ENCODE data around the gene EVX1. TPM values are rescaled to one million over a fixed set of nuclear protein-coding genes. Genes with fewer than 3 reads are reported as not detected.

EVX1 gene
- total RNA-seq, 1 donor from 2014 or later, result not detected

DNA sequence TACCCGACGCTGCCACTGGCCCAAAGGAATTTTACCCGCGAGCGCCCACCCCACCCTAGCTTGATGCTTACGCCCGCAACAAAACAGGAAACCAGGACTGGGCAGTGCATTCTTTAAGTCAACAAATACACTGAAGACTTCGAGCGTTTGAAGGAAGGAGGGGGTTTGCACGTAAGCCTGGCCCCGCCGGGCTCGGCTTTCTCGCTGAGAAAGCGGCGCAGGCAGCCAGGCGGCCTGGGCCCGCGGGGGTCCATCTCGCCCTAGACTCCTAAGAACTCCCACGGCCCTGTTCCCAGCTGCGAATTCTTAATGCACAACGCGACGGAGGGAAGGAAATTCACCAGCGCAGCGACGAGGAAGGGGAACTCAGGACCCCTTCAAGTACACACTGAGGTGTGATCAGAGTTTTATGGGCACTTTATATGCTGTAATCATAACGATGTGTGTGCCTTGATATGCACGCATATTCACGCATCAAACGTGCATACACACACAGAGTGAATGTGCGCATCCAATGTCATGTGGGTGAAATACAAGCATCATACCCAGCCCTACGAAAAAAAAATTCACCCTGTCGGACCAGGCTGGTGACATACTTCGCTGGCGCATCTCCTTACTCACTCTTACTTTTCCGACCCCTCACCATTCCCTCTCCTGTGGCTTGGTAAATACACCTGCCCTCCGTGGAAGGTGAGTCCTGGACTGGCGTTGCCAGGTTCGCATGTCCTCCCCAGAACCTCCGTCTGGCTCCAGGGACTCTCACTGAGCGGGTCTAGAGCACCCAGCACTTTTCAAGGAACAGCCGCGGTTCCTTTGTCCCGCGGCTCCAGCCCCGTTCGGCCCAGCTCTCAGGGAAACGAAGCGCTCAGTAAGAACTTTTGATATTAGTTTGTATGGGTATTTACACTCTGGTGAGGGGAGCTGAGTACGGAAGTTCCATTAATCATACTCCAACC is 37.0 kb upstream of the EVX1 start:
- DNase-seq, result no peak

GRCh38 chr7:27207348-27207985 is 35.1 kb upstream of the EVX1 start:
- DNase-seq, result no peak

- DNase-seq, result no peak
These were observed 33.6 kb upstream of the EVX1 start for GRCh38 chr7:27208998-27209397.

DNA sequence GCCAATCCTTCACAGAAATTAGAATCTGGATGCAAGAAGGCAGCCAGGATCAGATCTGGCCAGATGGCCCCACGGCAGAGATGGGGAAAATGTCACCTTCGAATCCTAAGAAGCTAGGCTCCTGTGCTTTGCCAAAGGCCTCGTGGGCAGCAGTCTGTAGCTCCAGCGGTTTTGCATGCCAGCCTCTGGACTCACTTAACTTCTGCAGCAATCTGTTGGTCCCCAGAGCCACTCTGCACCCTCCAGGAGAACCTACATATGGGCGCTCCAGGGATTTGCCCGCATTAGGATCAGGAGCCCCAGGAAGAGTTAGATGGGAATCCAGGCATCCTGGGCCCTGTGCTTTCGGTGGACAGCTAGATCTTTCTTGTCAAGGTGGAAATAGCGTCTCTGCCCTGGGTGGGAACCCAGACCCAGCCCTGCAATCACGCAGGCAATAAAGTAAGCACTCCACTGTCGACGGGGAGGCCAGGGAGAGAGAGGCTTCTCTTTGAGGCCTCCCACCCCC is 32.6 kb upstream of the EVX1 start:
- no peak for DNase-seq

DNA sequence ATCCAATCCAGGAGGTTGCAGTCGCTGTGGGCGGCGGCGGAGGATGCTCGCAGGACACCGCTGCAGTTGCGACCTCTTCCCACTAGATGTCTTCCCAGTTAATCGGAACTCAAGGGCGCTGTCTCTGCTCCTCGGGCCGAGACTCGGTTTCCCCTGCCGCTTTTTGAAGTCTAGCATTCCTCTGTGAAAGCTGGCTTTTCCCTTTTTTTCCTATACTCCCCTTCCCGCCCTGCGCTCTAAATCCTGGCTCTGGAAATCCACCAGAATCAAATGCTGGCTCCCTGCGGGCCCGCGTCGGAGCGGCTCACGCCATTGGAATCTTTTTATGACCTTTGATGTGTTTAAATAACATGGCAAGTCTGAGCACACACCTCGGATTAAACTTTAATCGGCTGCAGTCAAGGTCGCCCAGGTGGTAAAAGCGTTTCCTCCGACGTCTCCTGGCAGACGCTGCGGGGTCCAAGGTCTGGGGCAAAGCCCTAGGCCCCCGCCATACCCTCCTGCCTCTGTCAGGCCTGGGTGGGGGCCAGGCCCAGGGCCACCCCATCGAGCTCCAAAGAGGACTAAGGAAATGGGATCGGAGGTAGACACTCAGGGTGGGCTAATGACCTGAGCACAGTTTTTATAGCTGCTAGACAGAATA is 32.0 kb upstream of the EVX1 start:
- DNase-seq, result no peak

DNA sequence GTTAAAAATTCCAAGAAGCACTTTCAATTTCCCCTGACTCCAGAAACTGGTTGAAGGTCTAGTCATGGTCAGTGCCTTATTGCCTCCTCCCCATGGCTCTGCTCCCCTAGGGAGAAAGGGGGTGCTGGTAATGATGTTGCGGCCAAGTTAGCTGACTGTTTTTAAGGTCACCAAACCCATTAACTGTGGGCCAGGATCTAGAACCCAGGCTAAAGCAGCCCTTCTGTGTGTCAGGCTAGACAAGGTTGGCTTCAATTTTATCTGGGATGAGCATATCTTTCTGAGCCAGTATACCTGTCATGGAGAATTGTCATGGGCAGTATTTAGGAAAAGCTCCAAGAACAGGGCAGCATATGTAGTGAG is 31.5 kb upstream of the EVX1 start:
- DNase-seq, result no peak

DNA sequence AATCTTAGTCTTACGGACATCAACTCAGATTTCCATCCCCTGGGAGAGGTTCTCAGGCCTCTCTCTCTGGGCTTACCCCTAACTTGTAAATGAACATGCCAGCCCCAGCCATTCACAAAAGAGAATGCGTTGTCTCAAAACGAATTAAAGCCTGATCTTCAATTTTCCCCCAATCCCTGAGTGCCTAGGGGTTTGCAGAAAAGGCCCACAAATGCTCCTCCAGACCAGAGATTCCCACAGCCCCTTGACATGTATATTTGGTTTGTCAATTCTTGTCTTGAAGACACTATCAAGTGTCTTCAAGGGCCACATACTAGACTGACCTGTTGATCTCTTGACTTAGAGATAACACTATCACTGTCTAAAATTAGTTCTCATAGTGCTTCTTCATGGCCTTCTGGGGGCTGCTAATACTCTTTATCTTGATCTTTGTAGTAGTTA is 30.8 kb upstream of the EVX1 start:
- no peak for DNase-seq

DNA sequence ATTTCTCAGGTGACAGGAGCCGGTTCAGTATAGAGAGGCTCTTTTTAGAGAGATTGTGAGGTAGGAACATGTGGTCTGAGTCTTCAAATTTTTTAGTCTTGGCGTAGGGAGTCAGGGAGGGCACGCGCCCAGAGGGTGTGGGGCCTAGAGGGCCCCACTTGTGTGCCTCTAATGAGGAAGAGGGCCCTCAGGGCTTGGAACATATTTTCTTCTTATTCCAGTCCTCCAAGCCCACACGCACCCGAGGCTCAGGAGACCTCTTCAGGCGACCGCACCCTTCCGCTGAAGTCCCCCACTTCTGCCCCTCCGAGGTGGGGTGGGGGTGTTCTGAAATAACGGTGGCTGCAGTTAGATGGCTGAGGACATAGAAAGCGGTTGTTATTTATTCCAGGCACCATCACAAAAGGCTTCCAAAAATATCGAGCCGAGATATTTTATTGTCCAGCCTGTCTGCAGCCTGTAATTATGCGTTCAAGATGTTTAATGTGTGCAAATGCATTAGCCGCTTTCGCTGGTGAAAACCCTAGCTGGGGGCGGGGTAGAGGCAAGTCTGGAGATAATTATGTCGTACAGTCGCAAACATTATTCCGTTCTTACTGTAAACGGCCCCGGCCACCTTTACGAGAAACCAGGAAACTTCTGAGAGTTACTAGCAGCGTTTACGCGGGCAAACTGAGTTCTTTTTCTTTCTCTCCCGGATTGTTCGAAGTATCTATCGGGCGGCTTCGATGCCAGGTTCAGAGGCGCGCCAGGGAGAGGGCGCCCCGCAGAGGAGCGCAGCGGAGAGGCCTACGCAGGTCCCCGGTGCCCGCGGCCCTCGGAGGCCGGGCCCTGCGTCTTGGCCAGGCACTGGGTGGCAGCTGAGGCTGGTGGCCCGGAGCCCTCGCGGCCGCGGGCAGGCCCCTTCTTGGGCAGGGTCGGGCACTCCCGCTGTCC is 29.8 kb upstream of the EVX1 start:
- DNase-seq, result no peak

DNA sequence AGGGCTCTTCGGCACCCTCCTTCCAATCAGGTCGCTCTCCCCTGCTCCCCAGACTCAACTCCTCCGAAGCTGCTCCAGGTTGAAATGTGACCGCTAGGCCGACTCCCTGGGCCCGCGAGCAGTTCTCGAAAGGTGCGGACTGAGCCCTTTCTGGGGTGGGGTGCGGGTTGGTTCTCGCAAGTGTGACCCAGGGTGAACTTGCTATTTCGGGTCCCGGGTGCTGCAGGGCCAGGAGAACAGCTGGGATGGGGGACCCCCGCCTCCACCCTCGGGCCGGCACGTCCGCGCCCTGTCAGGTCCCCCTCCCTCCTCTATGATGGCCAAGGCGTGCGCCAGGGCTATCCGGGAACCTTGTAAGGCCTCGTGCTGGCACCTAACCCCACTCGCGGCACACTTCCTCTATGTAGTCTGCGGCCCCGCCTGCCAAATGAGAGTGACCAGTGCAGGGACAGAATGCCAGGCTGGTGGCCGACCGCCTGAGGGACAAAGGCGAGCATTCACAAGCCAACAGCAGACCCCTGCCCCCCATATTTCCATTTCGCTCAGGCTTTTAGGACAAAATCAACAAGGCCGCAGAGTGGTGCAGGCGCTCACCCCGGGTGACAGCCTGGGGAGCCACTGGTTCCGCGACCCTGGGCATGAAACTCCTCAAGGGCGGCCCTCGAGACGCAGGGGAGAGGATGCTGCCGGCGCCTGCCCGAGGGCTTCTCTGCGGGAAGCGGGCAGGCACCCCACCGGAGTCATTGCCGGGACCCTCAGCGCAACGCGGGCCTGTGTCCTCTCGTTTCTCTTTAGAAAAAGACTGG is 29.0 kb upstream of the EVX1 start:
- DNase-seq, result no peak

- no peak for DNase-seq
These were observed 28.2 kb upstream of the EVX1 start for GRCh38 chr7:27214239-27214950.

GRCh38 chr7:27215356-27215755 is 27.2 kb upstream of the EVX1 start:
- no peak for DNase-seq

GRCh38 chr7:27217951-27218350 is 24.7 kb upstream of the EVX1 start:
- DNase-seq, result no peak

GRCh38 chr7:27219821-27220220 is 22.8 kb upstream of the EVX1 start:
- no peak for DNase-seq

DNA sequence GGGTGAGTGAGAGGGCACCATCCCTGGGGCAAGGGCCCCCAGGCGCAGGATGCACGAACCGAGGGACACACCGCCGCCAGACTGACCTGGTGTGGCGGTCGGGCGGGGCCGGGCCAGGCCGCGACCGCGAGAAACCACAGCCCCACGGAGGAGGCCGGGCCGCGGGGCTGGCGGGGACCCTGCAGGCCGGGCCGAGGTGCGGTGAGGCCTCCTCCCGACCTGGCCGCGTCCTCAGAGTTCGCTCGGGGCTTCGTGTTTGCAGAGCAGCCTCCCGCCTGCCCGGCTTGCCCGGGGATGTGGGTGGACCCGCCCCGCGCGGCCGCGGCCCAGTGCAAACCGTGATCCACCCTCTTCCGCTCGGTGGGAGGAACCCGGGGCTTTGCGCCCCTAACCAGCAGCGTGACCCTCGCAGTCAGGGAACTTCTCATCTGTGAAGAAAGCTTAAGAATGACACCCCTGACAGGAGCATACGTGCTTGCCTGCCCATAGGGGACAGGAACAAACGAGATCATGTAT is 22.1 kb upstream of the EVX1 start:
- DNase-seq, result no peak

GRCh38 chr7:27221201-27221797 is 21.3 kb upstream of the EVX1 start:
- no peak for DNase-seq

DNA sequence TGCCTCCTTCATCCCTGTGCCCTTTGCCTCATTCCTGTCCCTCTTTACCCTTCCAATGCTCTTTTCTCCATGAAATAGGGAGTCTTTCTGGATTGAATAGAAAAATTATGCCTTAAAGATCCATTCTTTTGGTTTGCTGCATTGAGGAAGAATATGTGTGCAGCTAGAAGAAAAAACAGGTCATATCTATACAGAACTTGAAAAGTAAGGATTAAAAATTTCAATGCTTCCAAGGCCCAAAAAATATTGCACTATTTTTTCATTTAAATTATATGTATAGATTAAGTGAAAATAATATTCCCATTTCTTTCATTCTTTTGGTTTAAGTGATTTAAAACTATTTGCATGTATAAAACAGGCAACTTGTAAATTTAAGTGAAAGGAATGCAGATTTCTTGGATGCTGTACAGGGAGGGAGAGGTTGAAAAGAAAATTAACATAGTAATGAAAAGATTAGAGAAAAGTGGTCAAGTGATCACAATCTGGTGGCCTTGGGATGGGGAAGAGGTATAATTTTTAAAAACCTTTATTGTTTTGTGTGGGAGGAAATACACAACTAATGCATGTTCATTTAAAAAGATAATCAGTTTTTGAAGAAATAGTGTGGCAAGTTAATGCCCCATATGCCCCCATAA is 18.5 kb upstream of the EVX1 start:
- no peak for DNase-seq

DNA sequence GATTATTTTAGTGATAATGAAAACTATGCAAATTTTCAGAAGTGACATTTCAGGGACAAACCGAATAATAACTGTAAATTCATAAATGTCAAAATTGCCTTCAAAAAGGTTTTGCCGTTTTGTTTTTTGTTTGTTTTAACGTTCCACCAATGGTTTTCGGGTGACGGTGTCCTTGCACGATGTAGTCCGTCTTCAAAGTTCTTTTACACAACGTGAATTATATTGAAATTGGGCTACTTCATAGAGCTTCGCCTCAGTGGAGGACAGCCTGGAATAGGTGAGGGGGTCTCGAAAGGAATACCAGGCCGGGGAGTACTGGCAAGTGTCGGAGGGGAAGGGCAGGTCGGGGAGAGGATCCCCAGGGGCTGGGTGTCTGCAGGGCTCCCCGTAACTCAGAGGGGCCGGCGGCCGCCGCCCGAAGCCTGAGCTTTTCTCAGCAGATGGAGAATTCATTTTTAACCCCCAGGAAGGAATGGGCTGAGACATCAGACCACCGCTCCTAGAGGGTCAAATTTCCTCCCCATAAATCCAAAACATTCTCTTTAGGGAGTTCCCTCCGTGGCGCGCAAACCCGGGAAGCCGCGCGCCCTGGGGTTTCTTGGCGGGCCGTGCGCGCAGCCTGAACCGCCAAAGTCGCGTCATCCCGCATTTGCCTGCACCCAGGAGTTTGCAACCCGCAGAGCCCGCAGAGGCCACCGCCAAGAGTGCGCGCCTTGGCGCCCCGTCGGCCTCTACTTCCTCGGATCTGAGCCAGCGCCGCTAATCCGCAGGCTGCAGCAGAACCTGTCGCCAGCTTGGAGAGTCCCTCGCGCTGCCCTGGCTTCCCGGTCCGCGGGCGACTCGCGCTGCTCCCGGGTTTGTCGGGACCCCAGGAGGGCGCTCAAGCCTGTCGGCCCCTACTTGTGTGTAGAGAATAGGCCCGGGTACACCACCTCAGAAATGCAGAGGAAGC is 17.3 kb upstream of the EVX1 start:
- no peak for DNase-seq

DNA sequence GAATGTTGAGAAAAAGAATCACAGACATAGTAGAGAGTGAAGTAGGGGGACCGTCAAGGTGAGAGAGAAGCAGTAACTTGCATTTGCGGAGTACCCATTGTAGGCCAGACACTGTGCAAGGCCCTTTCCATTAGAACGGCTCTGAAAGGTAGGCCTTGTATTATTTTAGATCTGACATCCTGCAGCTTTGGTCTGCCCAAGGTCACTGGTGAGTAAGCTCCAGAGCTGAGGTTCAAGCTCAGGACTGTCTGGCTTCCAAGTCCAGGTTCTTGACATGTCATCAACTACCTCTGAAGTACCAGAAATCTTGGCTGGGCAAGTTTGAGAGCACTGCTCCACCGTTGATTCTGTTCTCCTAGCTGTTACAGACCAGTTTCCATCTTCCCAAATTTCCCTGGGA is 13.2 kb upstream of the EVX1 start:
- DNase-seq, result no peak

All from occipital lobe (tissue), 2 donors.